HCT116 (cell line): Measurements from ENCODE around the gene HGF. TPM values are rescaled to one million over a fixed set of nuclear protein-coding genes. Genes with fewer than 3 reads are reported as not detected.

Experiments used
- ATAC-seq: fragments of 200-7000 bp; cut with Tn5 transposase; 2 replicates; pipeline ENCODE4 v1.9.1; 2020; ENCODE audit warnings: mild to moderate bottlenecking, moderate library complexity
- BruUV-seq: library from RNA; stranded (reverse); fragments of 400-500 nt; replicated peaks from 2 replicates; lab custom pipeline; 2021; lab: Mats Ljungman, UMichigan
- CTCF ChIA-PET: fragments of 300-600 bp; sonication (Branson Sonifier 250); formaldehyde crosslinking; loops from one replicate; lab custom pipeline; 2021; ENCODE audit warnings: antibody characterized with exemption; lab: Charles Lee
- POLR2A ChIA-PET: fragments of 300-600, 350-600 bp; sonication (Branson Sonifier 250); formaldehyde crosslinking; loops from one replicate; lab custom pipeline; 2021; ENCODE audit warnings: antibody characterized with exemption; lab: Charles Lee
- RAD21 ChIA-PET, 2 experiments: fragments of 300-600 bp; sonication (Branson Sonifier 250); formaldehyde crosslinking; loops; one replicate each; lab custom pipeline; 2023; ENCODE audit warnings: low total read pairs in 2 of 2; ENCODE audit not compliant: uncharacterized antibody in 2 of 2, unreplicated experiment in 2 of 2, low non-redundant PET in 1 of 2; lab: Charles Lee
- DNase-seq: peaks from one replicate; pipeline ENCODE4 v3.0.0-alpha.2; 2010; ENCODE audit warnings: low read depth, low spot score
- H2AFZ ChIP-seq: fragments of 200-600 bp; shearing (Covaris generic), sonication (generic); 2 replicates; pipeline ENCODE4 v1.6.1; 2017; ENCODE audit warnings: low read depth, mixed run types, mixed read lengths, antibody characterized with exemption, low read length; ENCODE audit not compliant: poor library complexity, severe bottlenecking
- H3K27ac ChIP-seq: 2 replicates; pipeline ENCODE4 v1.5.1; 2012; ENCODE audit warnings: low read depth, low read length
- H3K27me3 ChIP-seq: fragments of 200-600 bp; sonication (generic); 2 replicates; pipeline ENCODE4 v1.6.1; 2016; ENCODE audit warnings: mixed run types, low read length, mixed read lengths; ENCODE audit not compliant: insufficient read depth
- H3K36me3 ChIP-seq, 2 experiments: fragments of 200-500 bp in 1 of 2; fragments of 200-600 bp in 1 of 2; sonication (Bioruptor generic) in 1 of 2; sonication (generic) in 1 of 2; 2 replicates each; pipeline versions ENCODE4 v1.5.1 to v1.6.1; 2014 to 2016; ENCODE audit warnings: low read length in 2 of 2, inconsistent platforms in 1 of 2, mixed read lengths in 1 of 2, mixed run types in 1 of 2; ENCODE audit not compliant: insufficient read depth in 2 of 2, control insufficient read depth in 1 of 2
- H3K4me1 ChIP-seq, 2 experiments: fragments of 200-600 bp in 1 of 2; sonication (generic) in 1 of 2; 2 replicates each; pipeline versions ENCODE4 v1.5.1 to v1.6.1; 2012 to 2017; ENCODE audit warnings: low read length in 2 of 2, inconsistent platforms in 1 of 2, mild to moderate bottlenecking in 1 of 2, mixed read lengths in 1 of 2, mixed run types in 1 of 2, moderate library complexity in 1 of 2; ENCODE audit not compliant: insufficient read depth in 2 of 2, control insufficient read depth in 1 of 2
- H3K4me2 ChIP-seq: fragments of 200-600 bp; sonication (generic); 2 replicates; pipeline ENCODE4 v1.6.1; 2017; ENCODE audit warnings: mixed run types, low read length, mixed read lengths
- H3K4me3 ChIP-seq, 2 experiments: fragments of 200-600 bp in 1 of 2; sonication (generic) in 1 of 2; replicated peaks in 1 of 2; 2 replicates each; pipeline ENCODE4 v1.5.1; 2011 to 2016; ENCODE audit warnings: low read length in 2 of 2, control low read depth in 1 of 2, low read depth in 1 of 2, mild to moderate bottlenecking in 1 of 2, mixed read lengths in 1 of 2, mixed run types in 1 of 2
- H3K79me2 ChIP-seq: fragments of 200-600 bp; sonication (generic); 2 replicates; pipeline ENCODE4 v1.6.1; 2017; ENCODE audit warnings: mild to moderate bottlenecking, mixed run types, low read length, moderate library complexity, mixed read lengths; ENCODE audit not compliant: insufficient read depth
- H3K9ac ChIP-seq: fragments of 200-600 bp; sonication (generic); 2 replicates; pipeline ENCODE4 v1.6.1; 2016; ENCODE audit warnings: low read length, mixed read lengths
- H3K9me2 ChIP-seq: fragments of 200-600 bp; sonication (generic), shearing (Covaris generic); 2 replicates; pipeline ENCODE4 v1.6.1; 2017; ENCODE audit warnings: mixed run types, mild to moderate bottlenecking, moderate library complexity; ENCODE audit not compliant: insufficient read depth
- H3K9me3 ChIP-seq, 2 experiments: fragments of 200-500 bp in 1 of 2; fragments of 200-600 bp in 1 of 2; sonication (Bioruptor generic) in 1 of 2; sonication (generic) in 1 of 2; 2 replicates each; pipeline ENCODE4 v1.6.1; 2014 to 2017; ENCODE audit warnings: low read length in 2 of 2, mixed read lengths in 2 of 2, inconsistent platforms in 1 of 2, low read depth in 1 of 2, mild to moderate bottlenecking in 1 of 2, mixed run types in 1 of 2, moderate library complexity in 1 of 2; ENCODE audit not compliant: control insufficient read depth in 1 of 2, insufficient read depth in 1 of 2
- H4K20me1 ChIP-seq: fragments of 200-600 bp; sonication (generic), shearing (Covaris generic); 2 replicates; pipeline ENCODE4 v1.6.1; 2017; ENCODE audit warnings: mixed run types, mild to moderate bottlenecking, moderate library complexity; ENCODE audit not compliant: insufficient read depth
- CTCF ChIP-seq, 3 experiments: fragments of 200-600 bp in 1 of 3; sonication (generic) in 1 of 3; IDR thresholded peaks in 2 of 3; conservative IDR thresholded peaks in 1 of 3; 2 replicates each; pipeline ENCODE4 v1.5.1; 2012 to 2017; ENCODE audit warnings: low read depth in 2 of 3, low read length in 2 of 3, antibody characterized with exemption in 1 of 3, borderline replicate concordance in 1 of 3, control low read depth in 1 of 3, mild to moderate bottlenecking in 1 of 3, mixed read lengths in 1 of 3, mixed run types in 1 of 3, moderate library complexity in 1 of 3; ENCODE audit not compliant: insufficient read depth in 1 of 3
- EGR1 ChIP-seq: IDR thresholded peaks from 2 replicates; pipeline ENCODE4 v1.6.1; 2012; ENCODE audit warnings: low read depth
- EZH2 ChIP-seq: fragments of 200-600 bp; sonication (generic); IDR thresholded peaks from 2 replicates; pipeline ENCODE4 v1.6.1; 2017; ENCODE audit warnings: antibody characterized with exemption, mixed run types
- EZH2phosphoT487 ChIP-seq: fragments of 200-600 bp; IDR thresholded peaks from 2 replicates; pipeline ENCODE4 v1.6.1; 2018; ENCODE audit warnings: antibody characterized with exemption, borderline replicate concordance
- POLR2AphosphoS5 ChIP-seq: IDR thresholded peaks from 2 replicates; pipeline ENCODE4 v1.6.1; 2011; ENCODE audit warnings: mild to moderate bottlenecking, low read depth, low read length, moderate library complexity
- RAD21 ChIP-seq: IDR thresholded peaks from 2 replicates; pipeline ENCODE4 v1.6.1; 2012; ENCODE audit warnings: low read depth, mild to moderate bottlenecking
- SRF ChIP-seq: IDR thresholded peaks from 2 replicates; pipeline ENCODE4 v1.6.1; 2012; ENCODE audit warnings: low read depth
- ZFX ChIP-seq: fragments of 450-650 bp; IDR thresholded peaks from 2 replicates; pipeline ENCODE4 v1.6.1; 2017
- intact Hi-C: fragments of 100-400 bp; cut with micrococcal nuclease; formaldehyde crosslinking; loops from 2 replicates; pipeline ENCODE4 v1.10.0; 2022
- total RNA-seq: library from RNA; stranded (reverse); gene quantifications from one replicate; pipeline ENCODE4 v1.2.1, GENCODE V29; 2021; ENCODE audit not compliant: unreplicated experiment

HGF gene
- total RNA-seq, 1 experiment from 2014 or later: 0.15 TPM

DNA sequence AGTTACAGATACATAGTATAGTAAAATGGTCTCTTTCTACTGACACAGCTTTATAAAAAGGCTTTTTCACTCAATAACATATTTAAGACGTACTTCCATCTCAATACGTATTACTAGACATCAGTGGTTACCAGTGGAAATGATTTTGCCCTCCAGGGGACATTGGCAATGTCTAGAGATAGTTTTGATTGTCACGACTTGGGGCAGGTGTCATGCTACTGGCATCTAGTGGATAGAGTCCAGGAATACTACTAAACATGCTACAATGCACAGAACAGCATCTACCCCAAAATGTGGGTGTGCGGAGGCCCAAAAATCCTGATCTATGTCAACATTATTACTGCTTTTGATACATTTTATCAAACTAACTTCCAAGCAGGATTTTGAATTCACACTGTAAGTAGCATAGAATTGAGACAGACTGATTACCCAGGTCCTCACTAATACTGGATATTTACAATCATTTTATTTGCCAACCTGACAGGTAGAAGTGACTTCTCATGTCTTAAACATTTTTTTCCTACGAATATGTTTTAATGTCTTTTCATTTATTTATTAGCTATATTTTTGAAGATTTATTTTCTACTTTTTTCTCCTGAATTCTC lies 53.8 kb downstream of the HGF start:
- no peaks in the 10 kb centered on the region for H3K79me2 ChIP-seq
- H3K9ac ChIP-seq: no peak overlapping the region
- no peaks in the 10 kb centered on the region for H3K27me3 ChIP-seq
- TF ChIP-seq SRF (no peak), EZH2phosphoT487 (no peak), EZH2 (no peak), RAD21 (peak; percentile 84), POLR2AphosphoS5 (no peak), ZFX (no peak), CTCF (IDR thresholded peaks at IDR 0.05 in 2 of 3, conservative IDR thresholded peaks at IDR 0.05 in 1 of 3; ENCODE audit: borderline replicate concordance in 1 of 3, insufficient read depth in 1 of 3, low read depth in 2 of 3, low read length in 2 of 3) (peak; percentile 48 to 80 (median 67); a peak in 4 of 6 replicates), EGR1 (no peak)
- ATAC-seq (peak; percentile 93), DNase-seq (peak; percentile 60)
- peak overlapping the region; percentile 98 for H2AFZ ChIP-seq
- no TSS peak for BruUV-seq
- intact Hi-C loops: loop anchor here (1.0 to 2.0 kb wide), 3 partner anchors 215 to 301 kb away; no protein-coding TSS in a partner anchor
- no peaks in the 10 kb centered on the region for H3K9me2 ChIP-seq
- H3K9me3 ChIP-seq: no peaks in the 10 kb centered on the region
- no peak overlapping the region for H3K4me3 ChIP-seq
- no peak overlapping the region for H3K27ac ChIP-seq
- H3K4me1 ChIP-seq: no peaks in the 10 kb centered on the region
- H3K4me2 ChIP-seq: peak overlapping the region; percentile 20
- no peaks in the 10 kb centered on the region for H3K36me3 ChIP-seq
- CTCF ChIA-PET: interaction anchor here (0.9 to 2.3 kb wide), 5 partner anchors 211 to 218 kb away, joined by 3 to 10 read pairs (median 5); no protein-coding TSS in a partner anchor
- POLR2A ChIA-PET: no interaction called here
- RAD21 ChIA-PET: no interaction called here
- H4K20me1 ChIP-seq: no peaks in the 10 kb centered on the region
